CD4-positive, alpha-beta memory T cell (primary cell): ENCODE results near the gene RAB2B. TPM values are rescaled to one million over a fixed set of nuclear protein-coding genes. Genes with fewer than 3 reads are reported as not detected.

Source experiments
- CTCF ChIA-PET: fragments of 350-600 bp; sonication (Branson Sonifier 250); formaldehyde crosslinking; loops from one replicate; lab custom pipeline; 2021; ENCODE audit warnings: inconsistent platforms; ENCODE audit not compliant: partially characterized antibody; lab: Charles Lee
- POLR2A ChIA-PET: fragments of 350-600 bp; sonication (Branson Sonifier 250); formaldehyde crosslinking; loops from one replicate; lab custom pipeline; 2021; ENCODE audit not compliant: partially characterized antibody; lab: Charles Lee
- DNase-seq, 5 donors: peaks; one replicate each; pipeline versions ENCODE4 v3.0.0 to v3.0.0-alpha.2; 2020 to 2022; ENCODE audit warnings: mixed read lengths in 1 of 5
- H3K27ac ChIP-seq: one replicate; pipeline ENCODE4 v1.7.0; 2013; ENCODE audit warnings: low read depth, low read length
- H3K27me3 ChIP-seq: 2 replicates; pipeline ENCODE4 v1.7.0; 2013; ENCODE audit warnings: mild to moderate bottlenecking, low read length, moderate library complexity; ENCODE audit not compliant: insufficient read depth
- H3K36me3 ChIP-seq: 2 replicates; pipeline ENCODE4 v1.7.0; 2013; ENCODE audit warnings: mild to moderate bottlenecking, low read length, moderate library complexity; ENCODE audit not compliant: insufficient read depth
- H3K4me1 ChIP-seq: 2 replicates; pipeline ENCODE4 v1.7.0; 2013; ENCODE audit warnings: mild to moderate bottlenecking, low read length, moderate library complexity; ENCODE audit not compliant: insufficient read depth
- H3K4me3 ChIP-seq, 2 donors: one replicate each; pipeline ENCODE4 v1.7.0; 2013; ENCODE audit warnings: low read length in 2 of 2, mild to moderate bottlenecking in 1 of 2
- H3K9me3 ChIP-seq, 2 donors: one replicate each; pipeline ENCODE4 v1.7.0; 2013; ENCODE audit warnings: low read length in 2 of 2, control low read depth in 1 of 2; ENCODE audit not compliant: control insufficient read depth in 1 of 2
- H3K27ac Mint-ChIP-seq, 7 donors: one replicate each; pipeline ENCODE4 v1.8.0; 2020 to 2021; ENCODE audit warnings: mixed read lengths in 7 of 7, mild to moderate bottlenecking in 6 of 7, inconsistent platforms in 3 of 7, moderate library complexity in 3 of 7
- H3K27me3 Mint-ChIP-seq, 2 donors: one replicate each; pipeline ENCODE4 v1.8.0; 2020 to 2021; ENCODE audit warnings: mixed read lengths in 2 of 2
- H3K36me3 Mint-ChIP-seq, 2 donors: one replicate each; pipeline ENCODE4 v1.8.0; 2020 to 2021; ENCODE audit warnings: mixed read lengths in 2 of 2, inconsistent platforms in 1 of 2, mild to moderate bottlenecking in 1 of 2
- H3K4me1 Mint-ChIP-seq, 4 donors: one replicate each; pipeline ENCODE4 v1.8.0; 2020 to 2021; ENCODE audit warnings: mixed read lengths in 4 of 4, mild to moderate bottlenecking in 1 of 4
- H3K4me3 Mint-ChIP-seq, 8 donors: one replicate each; pipeline ENCODE4 v1.8.0; 2020 to 2021; ENCODE audit warnings: mixed read lengths in 8 of 8, mild to moderate bottlenecking in 7 of 8, moderate library complexity in 6 of 8, inconsistent platforms in 3 of 8
- H3K9me3 Mint-ChIP-seq, 8 donors: one replicate each; pipeline ENCODE4 v1.8.0; 2020 to 2021; ENCODE audit warnings: mixed read lengths in 8 of 8, mild to moderate bottlenecking in 5 of 8, inconsistent platforms in 3 of 8, moderate library complexity in 1 of 8
- intact Hi-C: fragments of 100-400 bp; cut with micrococcal nuclease; formaldehyde crosslinking; loops from one replicate; pipeline ENCODE4 v1.15.1; 2023
- polyA plus RNA-seq, 2 donors: library from polyadenylated mRNA; unstranded; fragments of 300-500 nt; fragmentation: Illumina TruSeq; gene quantifications; one replicate each; pipeline ENCODE4 v1.2.3, GENCODE V29; 2021
- total RNA-seq, 2 experiments: library from RNA; stranded (reverse); gene quantifications; one replicate each; pipeline ENCODE4 v1.2.3, GENCODE V29; 2021

RAB2B gene
- total and polyA plus RNA-seq, 4 experiments from 2014 or later, result 8.3 to 30.4 (median 22.1) TPM

DNA sequence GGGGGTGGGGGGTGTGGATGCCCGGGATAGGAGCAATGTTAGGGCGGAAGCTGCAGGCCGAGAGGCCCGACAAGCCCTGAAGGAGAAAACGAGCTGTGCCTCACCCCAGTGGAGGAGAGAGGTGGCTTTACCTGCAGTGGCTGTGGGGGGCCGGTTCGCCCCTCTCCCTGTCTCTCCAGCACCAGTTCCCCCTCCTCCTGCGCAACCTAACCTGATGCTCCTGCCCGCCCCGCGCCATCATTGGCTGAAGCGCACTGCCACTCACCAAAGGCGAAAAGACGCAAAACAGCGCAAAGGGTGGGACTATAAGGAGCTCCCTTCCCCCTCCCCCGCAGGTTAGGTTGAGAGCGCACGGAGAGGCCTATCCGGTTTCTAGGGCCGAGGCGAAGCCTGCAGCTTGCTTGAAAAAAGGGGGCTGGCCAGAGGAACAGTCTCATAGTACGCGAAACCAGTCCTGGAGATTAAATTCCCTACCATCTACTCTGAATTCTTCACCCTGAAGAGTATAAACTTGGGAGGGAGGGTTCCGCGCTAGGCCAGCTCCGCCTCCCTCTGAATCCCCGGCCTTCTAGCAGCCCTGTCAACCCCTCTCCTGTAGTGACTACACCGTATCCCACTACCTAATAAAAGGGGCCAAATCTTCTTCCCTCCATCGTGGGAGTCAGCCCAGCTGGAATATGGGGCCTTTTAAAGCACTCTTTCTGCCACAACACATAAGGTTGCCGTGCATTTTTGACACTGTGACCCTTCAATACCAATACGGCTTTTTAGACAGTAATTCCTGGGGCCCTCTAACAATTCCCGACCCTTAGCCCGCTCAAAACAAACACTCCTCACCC is 39.5 kb downstream of the RAB2B start:
- POLR2A ChIA-PET, result interaction anchor here (0.6 to 3.3 kb wide), 25 partner anchors 9 to 1570 kb away, joined by 3 to 171 read pairs (median 4); partner anchors contain the start of genes CHD8, METTL3, PRMT5 and RAB2B
- intact Hi-C loops, result loop anchor here (1.0 to 2.0 kb wide), 6 partner anchors 19 to 168 kb away; partner anchors contain the start of genes CHD8, HNRNPC, METTL3 and SUPT16H

DNA sequence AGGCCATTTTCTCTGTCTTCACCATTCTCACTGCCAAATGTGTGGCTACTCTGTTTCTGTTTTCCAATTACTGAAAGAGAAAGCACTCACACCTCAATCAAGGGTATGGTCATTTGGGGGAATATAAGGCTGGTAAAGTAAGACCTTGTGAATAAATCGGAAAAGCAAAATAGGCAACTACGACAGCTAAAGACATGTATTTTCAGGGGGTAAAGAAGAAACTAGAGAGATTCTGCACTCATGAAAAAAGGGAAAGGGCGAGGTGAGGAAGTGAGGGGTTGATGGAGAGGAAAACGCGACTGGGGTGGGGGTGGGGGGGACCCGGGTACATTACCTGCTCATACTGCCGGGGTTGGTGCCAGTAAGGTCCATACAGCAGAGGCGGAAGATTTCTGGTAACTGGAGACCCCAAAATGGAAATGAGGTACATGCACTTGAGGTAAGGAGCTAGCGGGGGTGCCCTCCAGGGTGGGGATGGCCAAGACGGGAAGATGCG is 40.1 kb downstream of the RAB2B start:
- intact Hi-C loops, result loop anchor here (1.0 to 2.0 kb wide), 6 partner anchors 20 to 167 kb away; partner anchors contain the start of genes CHD8, HNRNPC, METTL3 and SUPT16H
- Histone ChIP-seq H3K4me3 (peak overlapping the region; percentile 64 to 95), H3K27ac (peak overlapping the region; percentile 85), H3K9me3 (no peaks in the 10 kb centered on the region), H3K4me1 (peaks cover 38% of the 10 kb centered on the region), H3K36me3 (peaks cover 2% of the 10 kb centered on the region), H3K27me3 (no peaks in the 10 kb centered on the region)
- no peak for DNase-seq
- Mint-ChIP-seq H3K27ac (peak overlapping the region; percentile 93 to 99 (median 96)), H3K36me3 (peaks cover 0 to 16% of the 10 kb centered on the region in 2 donors), H3K9me3 (no peaks in the 10 kb centered on the region), H3K27me3 (no peaks in the 10 kb centered on the region), H3K4me1 (peaks cover 45 to 75% (median 60%) of the 10 kb centered on the region in 4 donors), H3K4me3 (peak overlapping the region; percentile 94 to 99 (median 96))
- ChIA-PET POLR2A (interaction anchor here (0.6 to 3.3 kb wide), 21 partner anchors 10 to 1570 kb away, joined by 3 to 171 read pairs (median 5); partner anchors contain the start of genes CHD8, METTL3, PRMT5 and RAB2B), CTCF (interaction anchor here (0.9 to 6.0 kb wide), 7 partner anchors 14 to 332 kb away, joined by 3 to 82 read pairs (median 4); partner anchors contain the start of genes CHD8, METTL3, RAB2B and TOX4)

More for the DNA sequence above, 39.5 kb downstream of the RAB2B start:
- peaks cover 0 to 16% of the 10 kb centered on the region in 2 donors for H3K36me3 Mint-ChIP-seq
- Histone ChIP-seq H3K27ac (peak overlapping the region; percentile 85), H3K27me3 (no peaks in the 10 kb centered on the region), H3K9me3 (no peaks in the 10 kb centered on the region), H3K36me3 (no peaks in the 10 kb centered on the region), H3K4me1 (peaks cover 38% of the 10 kb centered on the region), H3K4me3 (peak overlapping the region; percentile 64 to 95)
- no peaks in the 10 kb centered on the region for H3K27me3 Mint-ChIP-seq
- no peaks in the 10 kb centered on the region for H3K9me3 Mint-ChIP-seq
- CTCF ChIA-PET, result interaction anchor here (0.9 to 6.0 kb wide), 8 partner anchors 13 to 333 kb away, joined by 3 to 82 read pairs (median 4); partner anchors contain the start of genes CHD8, METTL3, RAB2B and TOX4
- H3K4me3 Mint-ChIP-seq, result peak overlapping the region; percentile 94 to 99 (median 96)
- H3K4me1 Mint-ChIP-seq, result peaks cover 49 to 74% (median 62%) of the 10 kb centered on the region in 4 donors
- DNase-seq, result peak; percentile 98 to 99 (median 98)
- peak overlapping the region; percentile 93 to 99 (median 96) for H3K27ac Mint-ChIP-seq

DNA sequence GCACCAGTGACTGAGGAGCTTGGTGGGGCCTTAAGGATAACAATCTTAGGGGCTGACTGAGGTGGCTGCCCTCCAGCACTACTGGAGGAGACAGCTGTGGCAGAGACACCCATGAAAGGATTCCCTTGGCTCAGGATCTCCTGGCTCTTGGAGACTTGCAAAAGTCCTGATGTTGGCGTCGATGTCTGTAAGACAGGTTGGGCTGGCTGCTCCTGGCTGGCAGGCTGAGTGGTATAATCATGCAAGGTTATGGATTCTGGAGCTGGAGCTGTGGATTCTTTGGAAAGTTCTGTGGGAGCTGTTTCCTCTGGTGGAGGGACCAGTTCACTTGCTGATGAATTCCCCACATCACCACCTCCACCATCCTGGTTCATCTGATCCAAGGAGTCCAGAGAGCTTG is 45.6 kb downstream of the RAB2B start:
- H3K9me3 ChIP-seq, result no peaks in the 10 kb centered on the region
- peaks cover 26% of the 10 kb centered on the region for H3K4me1 ChIP-seq
- no peak overlapping the region for H3K27ac Mint-ChIP-seq
- no peak overlapping the region for H3K4me3 ChIP-seq
- peaks cover 32 to 59% of the 10 kb centered on the region in 2 donors for H3K36me3 Mint-ChIP-seq
- H3K36me3 ChIP-seq, result peaks cover 54% of the 10 kb centered on the region
- no peaks in the 10 kb centered on the region for H3K9me3 Mint-ChIP-seq
- H3K27ac ChIP-seq, result no peak overlapping the region
- H3K27me3 Mint-ChIP-seq, result no peaks in the 10 kb centered on the region
- no peaks in the 10 kb centered on the region for H3K27me3 ChIP-seq
- CTCF ChIA-PET, result interaction anchor here (0.9 kb wide), 1 partner anchor 24 kb away, joined by 3 read pairs; no protein-coding TSS in a partner anchor
- DNase-seq, result no peak
- H3K4me3 Mint-ChIP-seq, result no peak overlapping the region
- intact Hi-C loops, result no loop called here
- H3K4me1 Mint-ChIP-seq, result peaks cover 33 to 40% (median 37%) of the 10 kb centered on the region in 4 donors
- POLR2A ChIA-PET, result interaction anchor here (1.9 kb wide), 1 partner anchor 25 kb away, joined by 11 read pairs; the partner anchor contains the start of gene CHD8

DNA sequence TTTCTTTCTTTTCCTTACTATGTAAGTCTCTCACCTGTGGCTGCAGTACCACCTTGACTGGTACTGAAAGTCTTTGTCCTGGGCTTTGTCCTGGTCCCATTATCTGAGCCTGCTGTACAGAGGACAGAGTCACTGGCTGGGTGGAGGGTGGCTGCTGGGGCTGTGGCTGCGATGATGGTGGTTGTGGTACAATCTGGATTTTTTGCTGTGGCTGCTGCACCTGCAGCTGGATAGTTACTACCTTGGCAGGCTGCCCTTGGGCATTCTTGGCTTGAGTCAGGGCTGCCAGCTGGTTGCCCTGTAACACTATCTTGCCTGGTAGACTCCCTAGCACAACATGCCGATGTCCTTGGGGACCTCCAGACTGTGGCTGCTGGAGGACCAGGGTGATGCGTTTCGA is 47.8 kb downstream of the RAB2B start:
- Mint-ChIP-seq H3K36me3 (peaks cover 37 to 67% of the 10 kb centered on the region in 2 donors), H3K27me3 (no peaks in the 10 kb centered on the region), H3K9me3 (no peaks in the 10 kb centered on the region), H3K4me1 (peaks cover 14 to 21% (median 17%) of the 10 kb centered on the region in 4 donors), H3K4me3 (no peak overlapping the region), H3K27ac (peak overlapping the region in 1 of 7 donors; percentile 42)
- H3K4me1 ChIP-seq, result peaks cover 8% of the 10 kb centered on the region
- intact Hi-C loops, result no loop called here
- no peaks in the 10 kb centered on the region for H3K9me3 ChIP-seq
- H3K27me3 ChIP-seq, result no peaks in the 10 kb centered on the region
- no peak overlapping the region for H3K4me3 ChIP-seq
- DNase-seq, result no peak
- H3K36me3 ChIP-seq, result peaks cover 70% of the 10 kb centered on the region
- no peak overlapping the region for H3K27ac ChIP-seq
- POLR2A ChIA-PET, result no interaction called here
- CTCF ChIA-PET, result interaction anchor here (0.9 kb wide), 1 partner anchor 18 kb away, joined by 3 read pairs; no protein-coding TSS in a partner anchor

DNA sequence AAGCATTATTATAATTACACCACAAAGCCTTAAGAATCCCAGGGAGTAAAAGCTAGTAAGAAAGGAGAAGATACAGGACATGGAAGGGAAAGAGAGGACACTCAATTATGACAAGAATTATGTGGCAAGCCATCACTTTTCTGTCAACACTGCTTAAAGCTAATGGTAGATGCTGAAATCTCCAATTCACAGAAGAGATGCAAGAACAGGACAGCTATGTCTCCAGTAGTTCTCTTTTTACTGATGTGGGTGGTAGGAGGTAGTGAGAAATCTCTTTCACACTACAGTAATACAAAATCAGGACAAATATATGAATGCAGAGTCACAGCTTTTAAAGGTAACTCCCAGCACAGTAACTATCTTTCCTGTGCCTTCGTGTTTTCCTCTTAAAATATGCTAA is 50.1 kb downstream of the RAB2B start:
- Mint-ChIP-seq H3K4me1 (peaks cover 0 to 9% (median 5%) of the 10 kb centered on the region in 4 donors), H3K36me3 (peaks cover 42 to 75% of the 10 kb centered on the region in 2 donors), H3K27me3 (no peaks in the 10 kb centered on the region), H3K27ac (peak overlapping the region in 2 of 7 donors; percentile 29 to 81), H3K4me3 (no peak overlapping the region), H3K9me3 (no peaks in the 10 kb centered on the region)
- no peaks in the 10 kb centered on the region for H3K27me3 ChIP-seq
- no peak for DNase-seq
- H3K27ac ChIP-seq, result no peak overlapping the region
- intact Hi-C loops, result no loop called here
- ChIA-PET POLR2A (interaction anchor here (0.7 to 1.1 kb wide), 3 partner anchors 10 to 197 kb away, joined by 3 to 4 read pairs (median 3); partner anchors contain the start of gene SUPT16H), CTCF (no interaction called here)
- H3K36me3 ChIP-seq, result peaks cover 80% of the 10 kb centered on the region
- H3K4me1 ChIP-seq, result no peaks in the 10 kb centered on the region
- no peak overlapping the region for H3K4me3 ChIP-seq
- H3K9me3 ChIP-seq, result no peaks in the 10 kb centered on the region

DNA sequence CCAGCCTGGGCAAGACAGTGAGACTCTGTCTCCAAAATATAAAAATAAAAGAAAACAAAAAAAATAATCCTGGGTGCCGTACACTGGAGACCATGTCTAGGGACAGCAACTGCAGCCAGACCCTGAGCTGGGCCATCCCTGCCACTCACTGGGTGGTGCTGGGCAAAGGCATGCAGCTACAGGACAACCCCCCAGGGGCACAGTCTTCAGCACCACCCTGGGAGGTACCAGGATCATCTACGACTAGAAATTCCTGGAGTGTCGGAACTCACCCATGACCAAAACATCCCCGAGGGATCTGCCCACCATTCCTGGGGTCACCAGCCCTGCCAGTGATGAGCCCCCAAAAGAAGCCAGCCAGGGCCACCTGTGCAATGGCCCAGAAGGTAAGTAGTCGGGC is 57.2 kb downstream of the RAB2B start:
- Mint-ChIP-seq H3K36me3 (peaks cover 37 to 65% of the 10 kb centered on the region in 2 donors), H3K4me3 (no peak overlapping the region), H3K9me3 (no peaks in the 10 kb centered on the region), H3K27ac (no peak overlapping the region), H3K4me1 (peaks cover 0 to 3% (median 0%) of the 10 kb centered on the region in 4 donors), H3K27me3 (no peaks in the 10 kb centered on the region)
- no peak for DNase-seq
- Histone ChIP-seq H3K9me3 (no peaks in the 10 kb centered on the region), H3K27ac (no peak overlapping the region), H3K36me3 (peaks cover 34% of the 10 kb centered on the region), H3K4me1 (no peaks in the 10 kb centered on the region), H3K4me3 (no peak overlapping the region), H3K27me3 (no peaks in the 10 kb centered on the region)
- POLR2A ChIA-PET, result no interaction called here
- intact Hi-C loops, result no loop called here
- CTCF ChIA-PET, result no interaction called here
